K562 (cell line): Measurements from ENCODE around the gene LMOD1. TPM values are rescaled to one million over a fixed set of nuclear protein-coding genes. Genes with fewer than 3 reads are reported as not detected.
A peak's percentile ranks its signal among the peaks of the same experiment; 100 is the strongest.

ENCODE experiments used
- BRD4 ChIP-seq: fragments of 200-600 bp; sonication (generic); IDR thresholded peaks from 2 replicates; pipeline ENCODE4 v1.6.1; 2017; ENCODE audit warnings: inconsistent platforms
- BRF2 ChIP-seq: IDR thresholded peaks from 3 replicates; pipeline ENCODE4 v1.6.1; 2011; ENCODE audit warnings: borderline replicate concordance, mild to moderate bottlenecking; ENCODE audit not compliant: insufficient read length, insufficient read depth
- CSDE1 ChIP-seq, 2 experiments: fragments of 450-650 bp; IDR thresholded peaks; 2 replicates each; pipeline ENCODE4 v1.6.1; 2016; ENCODE audit warnings: mild to moderate bottlenecking in 1 of 2
- GTF2A2 ChIP-seq: IDR thresholded peaks from 2 replicates; pipeline ENCODE4 v1.6.1; 2016; ENCODE audit warnings: mild to moderate bottlenecking, missing genetic modification characterization, missing compliant biosample characterization
- MYBL2 ChIP-seq, 2 experiments: fragments of 450-650 bp in 1 of 2; sonication (generic) in 1 of 2; formaldehyde crosslinking in 1 of 2; IDR thresholded peaks; 2 replicates each; pipeline versions ENCODE4 v1.6.1 to v1.8.1; 2017 to 2022; ENCODE audit warnings: borderline replicate concordance in 1 of 2, inconsistent platforms in 1 of 2, low read depth in 1 of 2, mild to moderate bottlenecking in 1 of 2, missing genetic modification reagents in 1 of 2, moderate library complexity in 1 of 2
- NCOR1 ChIP-seq: fragments of 450-650 bp; IDR thresholded peaks from 2 replicates; pipeline ENCODE4 v1.6.1; 2016; ENCODE audit warnings: mild to moderate bottlenecking, moderate library complexity
- RBBP5 ChIP-seq: fragments of 200-600 bp; sonication (generic); IDR thresholded peaks from 2 replicates; pipeline ENCODE4 v1.6.1; 2012; ENCODE audit warnings: borderline replicate concordance, mild to moderate bottlenecking, low read length, control low read depth, inconsistent platforms; ENCODE audit not compliant: insufficient read depth, poor library complexity, severe bottlenecking
- THAP12 ChIP-seq: fragments of 250-450 bp; sonication (Bioruptor Pico); IDR thresholded peaks from 2 replicates; pipeline ENCODE4 v1.9.0; 2021; ENCODE audit warnings: mild to moderate bottlenecking, inconsistent platforms
- ZKSCAN1 ChIP-seq: fragments of 150-350 bp; IDR thresholded peaks from 2 replicates; pipeline ENCODE4 v1.6.1; 2016; ENCODE audit warnings: low read depth, low read length
- ZNF23 ChIP-seq: fragments of 250-450 bp; sonication (Bioruptor Pico); IDR thresholded peaks from 2 replicates; pipeline ENCODE4 v1.4.0; 2020; ENCODE audit warnings: mild to moderate bottlenecking
- ZNF311 ChIP-seq: fragments of 250-450 bp; sonication (Bioruptor Pico); IDR thresholded peaks from 2 replicates; pipeline ENCODE4 v1.4.0; 2020; ENCODE audit warnings: mild to moderate bottlenecking, moderate library complexity
- ZNF324 ChIP-seq: fragments of 250-450 bp; sonication (Bioruptor Pico); IDR thresholded peaks from 2 replicates; pipeline ENCODE4 v1.4.0; 2020; ENCODE audit warnings: mild to moderate bottlenecking
- polyA plus RNA-seq, 8 experiments: library from polyadenylated mRNA; depleted of rRNA in 4 of 8; stranded (reverse) in 5 of 8; unstranded in 3 of 8; fragments of >200 nt; fragmentation: Nextera tagmentation in 2 of 8; fragmentation: Illumina TruSeq in 1 of 8; extraction: Ambion mirVana in 2 of 8; extraction: Trizol in 1 of 8; gene quantifications; 2 replicates each; pipeline versions ENCODE4 v1.2.1 to v1.2.3, GENCODE V29; 2011 to 2014; ENCODE audit warnings: inconsistent platforms in 1 of 8, missing spikeins in 1 of 8
- total RNA-seq, 7 experiments: library from RNA; depleted of rRNA in 6 of 7; stranded (reverse); fragments of >200 nt in 6 of 7; fragmentation: Illumina TruSeq in 2 of 7; extraction: Trizol in 2 of 7; gene quantifications; 2 replicates each; pipeline versions ENCODE4 v1.2.1 to v1.2.3, GENCODE V29; 2011 to 2021; ENCODE audit warnings: low replicate concordance in 1 of 7
- TF ChIP-seq, protein P1 (sequence below): fragments of 450-650 bp; IDR thresholded peaks from one replicate; pipeline ENCODE4 v1.6.1; 2018; ENCODE audit warnings: mild to moderate bottlenecking, moderate library complexity; ENCODE audit not compliant: partially characterized antibody
- TF ChIP-seq, protein P2 (sequence below): sonication (generic); formaldehyde crosslinking; IDR thresholded peaks from 2 replicates; pipeline ENCODE4 v1.8.1; 2023; ENCODE audit warnings: mild to moderate bottlenecking, missing genetic modification reagents

LMOD1 gene
- total and polyA plus RNA-seq, 9 of the 15 experiments (the other 6 are each of a cell fraction or from before 2014, with no cell fraction given), result 0.03 to 0.54 (median 0.38) TPM; not detected in 1

DNA sequence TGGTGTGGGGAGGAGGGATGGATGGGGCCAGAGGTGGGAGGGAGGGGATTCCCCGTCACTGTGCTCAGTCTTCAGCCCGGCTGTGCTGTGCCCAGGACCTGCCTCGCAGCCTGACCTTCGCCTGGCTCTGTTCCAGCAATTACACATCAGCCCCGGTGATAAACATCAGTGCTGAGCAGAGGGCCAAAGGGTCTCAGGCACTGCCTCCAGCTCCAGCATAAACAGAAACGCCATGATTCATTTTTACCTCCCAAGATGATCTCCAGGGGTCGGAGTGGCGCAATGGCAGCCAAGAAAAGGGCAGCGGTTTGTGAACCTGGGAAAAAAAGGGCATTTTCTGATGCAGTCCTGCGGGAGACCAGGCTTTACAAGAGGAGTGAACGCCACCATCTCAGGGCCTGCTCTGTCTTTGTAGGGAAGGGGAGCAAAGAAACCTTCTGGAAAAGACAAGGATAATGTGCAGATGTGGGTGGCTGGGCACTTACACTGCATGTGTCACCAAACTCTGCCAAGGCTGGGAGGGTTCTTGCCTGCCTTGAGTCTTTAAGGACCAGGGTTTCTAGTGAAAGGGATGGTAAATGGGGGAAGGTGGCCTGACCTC is 29.6 kb downstream of the LMOD1 start (continued):
- no peak for TF ChIP-seq BRF2
- TF ChIP-seq NCOR1, result no peak
- TF ChIP-seq BRD4, result no peak
- no peak for TF ChIP-seq ZKSCAN1
- no peak for TF ChIP-seq MYBL2 (IDR thresholded peaks at IDR 0.05; ENCODE audit: low read depth)
- no peak for TF ChIP-seq MYBL2 (CRISPR knock-in tag; IDR thresholded peaks at IDR 0.05; ENCODE audit: borderline replicate concordance)
- TF ChIP-seq, protein P1, sequence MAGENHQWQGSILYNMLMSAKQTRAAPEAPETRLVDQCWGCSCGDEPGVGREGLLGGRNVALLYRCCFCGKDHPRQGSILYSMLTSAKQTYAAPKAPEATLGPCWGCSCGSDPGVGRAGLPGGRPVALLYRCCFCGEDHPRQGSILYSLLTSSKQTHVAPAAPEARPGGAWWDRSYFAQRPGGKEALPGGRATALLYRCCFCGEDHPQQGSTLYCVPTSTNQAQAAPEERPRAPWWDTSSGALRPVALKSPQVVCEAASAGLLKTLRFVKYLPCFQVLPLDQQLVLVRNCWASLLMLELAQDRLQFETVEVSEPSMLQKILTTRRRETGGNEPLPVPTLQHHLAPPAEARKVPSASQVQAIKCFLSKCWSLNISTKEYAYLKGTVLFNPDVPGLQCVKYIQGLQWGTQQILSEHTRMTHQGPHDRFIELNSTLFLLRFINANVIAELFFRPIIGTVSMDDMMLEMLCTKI, result no peak
- TF ChIP-seq, protein P2, sequence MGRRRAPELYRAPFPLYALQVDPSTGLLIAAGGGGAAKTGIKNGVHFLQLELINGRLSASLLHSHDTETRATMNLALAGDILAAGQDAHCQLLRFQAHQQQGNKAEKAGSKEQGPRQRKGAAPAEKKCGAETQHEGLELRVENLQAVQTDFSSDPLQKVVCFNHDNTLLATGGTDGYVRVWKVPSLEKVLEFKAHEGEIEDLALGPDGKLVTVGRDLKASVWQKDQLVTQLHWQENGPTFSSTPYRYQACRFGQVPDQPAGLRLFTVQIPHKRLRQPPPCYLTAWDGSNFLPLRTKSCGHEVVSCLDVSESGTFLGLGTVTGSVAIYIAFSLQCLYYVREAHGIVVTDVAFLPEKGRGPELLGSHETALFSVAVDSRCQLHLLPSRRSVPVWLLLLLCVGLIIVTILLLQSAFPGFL (CRISPR knock-in tag), result no peak
- no peak for TF ChIP-seq ZNF311 (CRISPR knock-in tag)
- TF ChIP-seq ZNF324, result no peak
- no peak for TF ChIP-seq THAP12 (CRISPR knock-in tag)
- TF ChIP-seq GTF2A2 (tag), result no peak
- no peak for TF ChIP-seq ZNF23
- TF ChIP-seq RBBP5, result peak; percentile 58
- no peak for TF ChIP-seq CSDE1 (IDR thresholded peaks at IDR 0.05)
